ENCODE data around the gene RFESD.
A peak's percentile ranks its signal among the peaks of the same experiment; 100 is the strongest.
"Not testable (repeated sequence)": the region's sequence is repeated elsewhere in the genome, so short reads cannot be mapped to it uniquely, and the experiment has no call there.

Gene RFESD

DNA sequence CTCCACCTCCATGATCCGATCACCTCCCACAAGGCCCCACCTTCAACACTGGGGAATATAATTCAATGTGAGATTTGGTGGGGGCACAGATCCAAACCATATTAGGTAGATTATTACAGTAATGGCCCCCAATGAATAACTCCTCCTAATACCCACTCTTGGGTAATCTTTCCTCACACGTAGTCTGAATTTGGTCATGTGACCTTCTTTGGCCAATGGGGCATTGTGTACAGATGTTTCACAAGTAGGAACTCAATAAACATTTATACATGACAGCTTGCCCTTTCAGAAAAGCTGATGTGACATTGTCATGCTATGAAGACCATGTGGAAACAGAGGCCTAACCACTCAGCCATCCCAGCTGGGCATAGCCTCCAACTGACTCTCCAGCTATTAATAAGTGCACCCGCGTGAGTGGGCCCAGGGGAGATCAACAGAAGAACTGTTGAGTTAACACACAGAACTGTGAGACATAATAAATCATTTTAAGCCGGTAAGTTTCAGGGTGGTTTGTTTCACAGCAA is 16.1 kb upstream of the RFESD start:
- DNase-seq: no peak

GRCh38 chr5:95631255-95631958 is 15.2 kb upstream of the RFESD start:
- DNase-seq: no peak

GRCh38 chr5:95631991-95632675 is 14.4 kb upstream of the RFESD start:
- DNase-seq: no peak

GRCh38 chr5:95632942-95633341 is 13.6 kb upstream of the RFESD start:
- DNase-seq: not testable (repeated sequence)

DNA sequence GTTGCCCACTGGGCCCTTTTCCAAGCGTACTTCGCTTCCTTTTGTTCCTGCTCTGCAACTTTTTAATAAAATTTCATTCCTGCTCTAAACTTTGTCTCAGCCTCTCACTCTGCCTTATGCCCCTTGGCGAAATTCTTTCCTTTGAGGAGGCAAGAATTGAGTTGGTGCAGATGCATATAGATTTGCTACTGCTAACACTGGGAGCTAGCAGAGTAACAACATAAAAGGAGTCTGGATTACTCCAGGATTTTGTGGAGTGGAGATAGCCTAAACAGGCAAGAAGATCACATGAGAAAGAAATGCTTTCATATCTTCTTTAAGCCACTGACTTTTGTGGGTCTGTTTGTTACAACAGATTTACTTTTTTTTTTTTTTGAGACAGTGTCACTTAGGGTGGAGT is 12.9 kb upstream of the RFESD start:
- DNase-seq: no peak

DNA sequence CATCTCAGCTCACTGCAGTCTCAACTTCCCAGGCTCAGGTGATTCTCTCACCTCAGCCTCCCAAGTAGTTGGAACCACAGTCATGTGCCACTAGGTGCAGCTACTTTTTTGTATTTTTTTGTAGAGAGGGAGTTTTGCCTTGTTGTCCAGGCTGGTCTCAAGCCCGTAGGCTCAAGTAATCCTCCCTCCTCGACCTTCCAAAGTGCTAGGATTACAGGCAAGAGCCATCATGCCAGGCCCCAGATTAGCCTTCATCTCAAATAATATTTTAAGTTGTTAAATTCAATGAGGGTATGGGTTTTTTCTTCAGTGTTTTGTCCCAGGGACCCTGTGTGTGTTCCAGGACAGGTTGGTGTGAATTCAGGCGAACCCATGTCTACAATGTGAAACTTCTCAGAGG is 12.5 kb upstream of the RFESD start:
- DNase-seq: no peak

DNA sequence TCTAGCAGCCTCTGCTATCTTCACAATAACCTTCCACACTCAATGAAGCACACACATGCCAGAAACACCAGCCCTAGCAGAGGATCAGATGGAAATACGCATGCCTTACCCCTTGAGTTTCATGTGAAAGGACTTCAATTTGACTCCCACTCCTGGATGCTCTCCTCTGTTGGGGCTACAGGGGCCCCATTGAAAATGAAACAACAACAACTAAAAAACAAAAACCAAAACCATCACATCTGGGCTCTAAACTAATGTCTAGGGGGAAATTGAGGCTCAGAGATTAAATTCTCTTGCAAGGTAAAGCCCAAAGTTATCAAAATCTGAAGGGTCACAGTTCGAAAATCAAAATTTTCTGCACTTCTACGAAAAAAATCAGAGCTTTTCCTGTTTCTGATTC is 7.9 kb upstream of the RFESD start:
- no peak for DNase-seq

- DNase-seq: no peak
Measured at GRCh38 chr5:95641741-95642220, 4.8 kb upstream of the RFESD start.

- no peak for DNase-seq
Measured at GRCh38 chr5:95643152-95643551, 3.4 kb upstream of the RFESD start.

DNA sequence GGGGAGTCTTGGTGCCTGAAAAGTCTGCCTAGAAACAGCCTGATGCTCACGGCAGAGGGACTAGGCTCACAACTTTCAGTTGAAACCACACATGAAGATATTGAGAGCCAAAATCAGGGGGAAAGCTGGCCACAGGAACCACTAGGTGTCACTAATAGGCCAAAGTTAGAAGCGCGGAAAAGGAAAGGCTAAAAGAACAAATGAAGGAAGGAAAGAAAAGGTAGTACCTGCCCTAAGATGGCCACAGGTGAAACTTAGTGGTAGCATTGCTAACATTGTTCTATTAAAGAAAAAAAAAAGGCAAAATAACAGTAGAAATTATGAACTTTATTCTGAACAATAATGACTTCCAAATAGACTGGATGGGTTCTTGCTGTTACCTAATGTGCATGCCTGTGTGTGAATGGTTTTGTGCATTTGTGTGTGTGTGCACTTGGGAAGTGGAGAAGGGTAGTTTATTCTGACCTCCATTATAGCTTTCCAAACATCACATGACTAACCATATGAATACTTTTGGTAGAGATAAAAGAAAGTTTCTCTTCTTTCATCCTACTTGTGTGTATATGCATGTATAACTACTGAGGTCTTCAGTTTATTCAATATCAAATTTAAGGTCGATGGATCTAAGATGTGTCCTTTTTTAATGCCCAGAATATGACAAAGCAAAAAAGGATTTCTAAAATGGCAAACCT is 2.1 kb upstream of the RFESD start:
- DNase-seq: peak; percentile 10

GRCh38 chr5:95646226-95646568 is 380 bp upstream of the RFESD start:
- DNase-seq: not testable (repeated sequence)

- no peak for DNase-seq
Measured at GRCh38 chr5:95647886-95648860, 1.6 kb downstream of the RFESD start.

DNA sequence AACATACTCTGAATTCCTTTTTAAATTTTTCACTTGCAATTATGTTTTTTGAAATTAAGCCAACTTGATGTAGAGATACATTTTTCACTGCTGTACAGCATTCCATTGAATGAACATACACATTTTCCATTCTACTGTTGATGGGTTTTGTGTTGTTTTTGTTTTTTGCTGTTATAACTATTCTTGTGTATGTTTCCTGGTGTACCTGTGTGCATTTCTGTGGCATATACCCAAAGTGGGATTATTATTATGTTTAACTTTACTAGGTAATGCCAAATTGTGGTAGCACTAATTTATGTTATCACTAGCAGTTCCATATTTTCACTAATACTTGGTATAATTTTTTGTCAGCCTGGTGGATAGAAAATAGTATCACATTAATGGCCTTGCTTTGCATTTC is 2.7 kb downstream of the RFESD start:
- DNase-seq: no peak

DNA sequence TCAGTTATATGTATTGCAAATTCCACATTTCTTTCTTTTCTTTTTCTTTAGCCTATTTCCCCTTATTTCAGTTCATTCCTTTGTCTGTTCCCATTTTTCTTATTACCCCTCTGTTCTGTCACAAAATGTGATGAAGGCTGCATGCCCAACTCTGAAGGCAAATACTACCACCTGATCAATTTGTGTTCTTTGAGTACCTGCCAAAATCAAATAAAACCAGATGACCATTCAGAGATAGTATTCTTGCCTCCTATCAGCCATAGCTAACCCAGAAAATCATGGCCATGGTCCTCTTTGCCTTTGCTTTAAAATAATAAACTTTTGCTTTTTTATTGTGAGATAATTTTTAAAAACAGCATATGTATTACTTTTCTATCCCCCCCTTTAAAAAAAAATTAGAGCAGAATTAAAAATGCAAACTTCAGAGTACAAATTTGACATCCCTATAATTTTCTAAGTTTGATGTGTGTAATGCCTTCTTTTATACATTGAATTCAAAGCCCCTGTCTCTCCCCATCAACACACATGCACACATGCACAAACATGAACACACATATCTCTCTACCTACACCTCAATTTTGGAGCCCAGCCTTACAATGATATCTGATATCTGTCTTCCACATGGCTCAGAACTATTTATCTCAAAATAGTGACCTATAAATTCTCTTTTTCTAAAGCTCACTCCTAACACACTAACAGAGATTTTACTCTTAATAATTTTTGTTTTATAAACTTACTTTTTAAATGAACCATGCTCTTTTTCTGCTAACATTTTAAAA is 3.5 kb downstream of the RFESD start:
- no peak for DNase-seq

- DNase-seq: no peak
Measured at GRCh38 chr5:95652849-95653248, 6.3 kb downstream of the RFESD start.

- no peak for DNase-seq
Measured at GRCh38 chr5:95654196-95654595, 7.6 kb downstream of the RFESD start.

DNA sequence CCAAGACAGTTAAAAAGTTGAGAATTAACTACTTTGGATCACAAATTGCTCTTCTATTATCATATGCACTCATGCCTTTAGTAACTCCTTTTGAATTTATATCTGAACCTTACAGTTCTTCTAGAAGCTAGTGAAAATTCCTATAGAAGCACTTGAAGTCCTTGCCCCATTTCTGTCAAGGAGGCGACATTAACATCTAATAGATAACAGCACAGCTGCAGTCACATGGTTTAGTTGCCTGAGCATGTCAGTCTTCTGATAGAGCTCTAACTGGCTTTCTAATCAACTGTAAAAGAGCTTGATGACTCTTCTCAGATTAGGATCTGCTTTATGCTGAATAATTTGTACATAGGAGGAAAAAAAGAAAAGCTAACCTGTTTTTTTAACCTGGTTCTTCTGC is 9.0 kb downstream of the RFESD start:
- no peak for DNase-seq

GRCh38 chr5:95660060-95660459 is 13.5 kb downstream of the RFESD start:
- DNase-seq: no peak

DNA sequence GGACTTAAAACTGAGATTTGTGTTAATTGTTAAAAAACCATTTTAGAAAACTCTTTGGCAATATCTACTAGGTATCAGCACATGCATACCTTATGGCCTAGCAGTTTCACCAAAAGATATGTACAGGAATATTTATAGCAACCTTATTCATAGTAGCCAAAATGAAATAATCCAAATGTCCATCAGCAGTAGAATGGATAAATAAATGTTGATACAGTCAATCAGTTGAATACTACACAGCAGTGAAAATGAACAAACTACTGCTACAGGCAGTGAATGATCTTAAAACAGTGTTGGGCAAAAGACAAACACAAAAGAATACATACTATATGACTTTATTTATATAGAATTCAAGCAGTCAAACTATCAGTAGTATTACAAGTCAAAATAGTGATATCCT is 16.4 kb downstream of the RFESD start:
- no peak for DNase-seq

DNA sequence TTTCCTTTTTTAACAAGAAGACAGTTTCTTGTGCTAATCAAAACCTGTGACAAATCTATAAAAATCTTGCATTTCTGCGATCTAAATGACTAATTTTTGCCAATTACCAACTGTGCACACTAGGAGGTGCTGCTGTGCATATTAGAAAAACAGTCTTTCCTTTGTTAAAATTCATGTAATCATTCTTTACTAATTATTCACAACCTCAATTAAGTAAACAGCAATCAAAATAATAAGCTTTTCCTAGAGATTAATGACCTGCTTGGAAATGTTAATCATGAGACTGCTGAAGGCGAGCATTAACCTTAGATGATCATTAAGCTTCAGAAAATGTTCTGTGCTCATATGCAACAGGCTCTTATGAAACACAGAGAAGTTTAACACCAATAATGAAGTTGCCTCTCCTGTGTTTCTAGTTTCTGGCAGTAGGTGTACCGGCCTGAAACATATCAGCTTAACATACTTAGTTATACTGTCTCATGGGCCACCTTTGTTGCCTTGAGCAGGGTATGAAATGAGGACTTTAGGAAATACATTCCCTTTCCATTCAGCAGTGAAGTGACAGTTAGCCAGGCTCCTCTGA is 17.7 kb downstream of the RFESD start:
- peak; percentile 19 for DNase-seq

GRCh38 chr5:95667061-95667618 is 20.6 kb downstream of the RFESD start:
- no peak for DNase-seq
